ENCODE measurements around the gene GOLGA2.

GOLGA2 gene

DNA sequence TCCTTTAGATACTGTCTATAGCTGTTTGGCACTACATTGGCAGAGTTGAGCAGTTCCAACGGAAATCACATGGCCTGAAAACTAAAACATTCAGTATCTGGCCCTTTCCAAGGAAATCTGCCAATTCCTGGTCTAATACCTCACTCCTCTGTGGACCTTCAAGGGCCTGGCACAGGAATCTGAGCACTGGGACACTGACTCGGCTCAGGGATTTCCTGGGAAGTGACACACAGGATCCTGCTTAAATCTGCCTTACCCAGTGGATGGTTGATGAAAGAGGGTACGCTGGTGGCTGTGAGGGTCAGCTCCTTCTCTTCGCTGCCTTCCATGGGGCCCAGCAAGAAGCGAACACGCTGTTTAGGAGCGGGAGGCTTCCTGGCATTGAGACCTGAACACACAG lies 45.5 kb upstream of the GOLGA2 start:
- ATAC-seq: no peak
- TF ChIP-seq GLIS3 (CRISPR knock-in tag; IDR thresholded peaks at IDR 0.05) (no peak), TOX (CRISPR knock-in tag; IDR thresholded peaks at IDR 0.05; ENCODE audit: borderline replicate concordance) (no peak)

GRCh38 chr9:128317629-128318028 lies 41.8 kb upstream of the GOLGA2 start:
- ATAC-seq: no peak
- TF ChIP-seq, protein P1, sequence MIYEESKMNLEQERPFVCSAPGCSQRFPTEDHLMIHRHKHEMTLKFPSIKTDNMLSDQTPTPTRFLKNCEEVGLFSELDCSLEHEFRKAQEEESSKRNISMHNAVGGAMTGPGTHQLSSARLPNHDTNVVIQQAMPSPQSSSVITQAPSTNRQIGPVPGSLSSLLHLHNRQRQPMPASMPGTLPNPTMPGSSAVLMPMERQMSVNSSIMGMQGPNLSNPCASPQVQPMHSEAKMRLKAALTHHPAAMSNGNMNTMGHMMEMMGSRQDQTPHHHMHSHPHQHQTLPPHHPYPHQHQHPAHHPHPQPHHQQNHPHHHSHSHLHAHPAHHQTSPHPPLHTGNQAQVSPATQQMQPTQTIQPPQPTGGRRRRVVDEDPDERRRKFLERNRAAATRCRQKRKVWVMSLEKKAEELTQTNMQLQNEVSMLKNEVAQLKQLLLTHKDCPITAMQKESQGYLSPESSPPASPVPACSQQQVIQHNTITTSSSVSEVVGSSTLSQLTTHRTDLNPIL (CRISPR knock-in tag; IDR thresholded peaks at IDR 0.05; ENCODE audit: low read depth): no peak
- no peak for TF ChIP-seq RARB (CRISPR knock-in tag; IDR thresholded peaks at IDR 0.05)
- TF ChIP-seq TCF4 (CRISPR knock-in tag; IDR thresholded peaks at IDR 0.05; ENCODE audit: borderline replicate concordance): no peak
- no peak for TF ChIP-seq ZNF70 (CRISPR knock-in tag; IDR thresholded peaks at IDR 0.05)
- no peak for TF ChIP-seq OSR1 (CRISPR knock-in tag; IDR thresholded peaks at IDR 0.05)
- TF ChIP-seq, protein P2, sequence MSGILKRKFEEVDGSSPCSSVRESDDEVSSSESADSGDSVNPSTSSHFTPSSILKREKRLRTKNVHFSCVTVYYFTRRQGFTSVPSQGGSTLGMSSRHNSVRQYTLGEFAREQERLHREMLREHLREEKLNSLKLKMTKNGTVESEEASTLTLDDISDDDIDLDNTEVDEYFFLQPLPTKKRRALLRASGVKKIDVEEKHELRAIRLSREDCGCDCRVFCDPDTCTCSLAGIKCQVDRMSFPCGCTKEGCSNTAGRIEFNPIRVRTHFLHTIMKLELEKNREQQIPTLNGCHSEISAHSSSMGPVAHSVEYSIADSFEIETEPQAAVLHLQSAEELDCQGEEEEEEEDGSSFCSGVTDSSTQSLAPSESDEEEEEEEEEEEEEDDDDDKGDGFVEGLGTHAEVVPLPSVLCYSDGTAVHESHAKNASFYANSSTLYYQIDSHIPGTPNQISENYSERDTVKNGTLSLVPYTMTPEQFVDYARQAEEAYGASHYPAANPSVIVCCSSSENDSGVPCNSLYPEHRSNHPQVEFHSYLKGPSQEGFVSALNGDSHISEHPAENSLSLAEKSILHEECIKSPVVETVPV (CRISPR knock-in tag; IDR thresholded peaks at IDR 0.05): no peak
- no peak for TF ChIP-seq ARNTL (CRISPR knock-in tag; IDR thresholded peaks at IDR 0.05; ENCODE audit: borderline replicate concordance, low read depth)
- no peak for TF ChIP-seq ZFP3 (CRISPR knock-in tag; IDR thresholded peaks at IDR 0.05)
- no peak for TF ChIP-seq ISL1 (CRISPR knock-in tag; IDR thresholded peaks at IDR 0.05)
- TF ChIP-seq, protein P3, sequence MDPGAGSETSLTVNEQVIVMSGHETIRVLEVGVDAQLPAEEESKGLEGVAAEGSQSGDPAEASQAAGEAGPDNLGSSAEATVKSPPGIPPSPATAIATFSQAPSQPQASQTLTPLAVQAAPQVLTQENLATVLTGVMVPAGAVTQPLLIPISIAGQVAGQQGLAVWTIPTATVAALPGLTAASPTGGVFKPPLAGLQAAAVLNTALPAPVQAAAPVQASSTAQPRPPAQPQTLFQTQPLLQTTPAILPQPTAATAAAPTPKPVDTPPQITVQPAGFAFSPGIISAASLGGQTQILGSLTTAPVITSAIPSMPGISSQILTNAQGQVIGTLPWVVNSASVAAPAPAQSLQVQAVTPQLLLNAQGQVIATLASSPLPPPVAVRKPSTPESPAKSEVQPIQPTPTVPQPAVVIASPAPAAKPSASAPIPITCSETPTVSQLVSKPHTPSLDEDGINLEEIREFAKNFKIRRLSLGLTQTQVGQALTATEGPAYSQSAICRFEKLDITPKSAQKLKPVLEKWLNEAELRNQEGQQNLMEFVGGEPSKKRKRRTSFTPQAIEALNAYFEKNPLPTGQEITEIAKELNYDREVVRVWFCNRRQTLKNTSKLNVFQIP (CRISPR knock-in tag; IDR thresholded peaks at IDR 0.05; ENCODE audit: borderline replicate concordance, low read depth): no peak
- TF ChIP-seq TOX (CRISPR knock-in tag; IDR thresholded peaks at IDR 0.05; ENCODE audit: borderline replicate concordance): no peak
- no peak for TF ChIP-seq ZC3H10 (CRISPR knock-in tag; IDR thresholded peaks at IDR 0.05)
- no peak for TF ChIP-seq CSDC2 (CRISPR knock-in tag; IDR thresholded peaks at IDR 0.05)
- TF ChIP-seq ZNF565 (CRISPR knock-in tag; conservative IDR thresholded peaks at IDR 0.05; ENCODE audit: low read depth): no peak
- no peak for TF ChIP-seq ESRRG (CRISPR knock-in tag; IDR thresholded peaks at IDR 0.05)
- TF ChIP-seq ZNF8 (CRISPR knock-in tag; IDR thresholded peaks at IDR 0.05): no peak
- no peak for TF ChIP-seq PPARA (CRISPR knock-in tag; IDR thresholded peaks at IDR 0.05; ENCODE audit: borderline replicate concordance)
- no peak for TF ChIP-seq SNAI2 (CRISPR knock-in tag; IDR thresholded peaks at IDR 0.05)

GRCh38 chr9:128316421-128316820 lies 40.6 kb upstream of the GOLGA2 start:
- ATAC-seq: no peak
- TF ChIP-seq, protein P2 (CRISPR knock-in tag; IDR thresholded peaks at IDR 0.05): no peak
- TF ChIP-seq ESRRG (CRISPR knock-in tag; IDR thresholded peaks at IDR 0.05) (no peak), GLIS3 (CRISPR knock-in tag; IDR thresholded peaks at IDR 0.05) (no peak), SNAI2 (CRISPR knock-in tag; IDR thresholded peaks at IDR 0.05) (no peak), TCF4 (CRISPR knock-in tag; IDR thresholded peaks at IDR 0.05; ENCODE audit: borderline replicate concordance) (no peak), ZNF8 (CRISPR knock-in tag; IDR thresholded peaks at IDR 0.05) (no peak), ZNF565 (CRISPR knock-in tag; conservative IDR thresholded peaks at IDR 0.05; ENCODE audit: low read depth) (no peak), ZC3H10 (CRISPR knock-in tag; IDR thresholded peaks at IDR 0.05) (no peak), ZFP3 (CRISPR knock-in tag; IDR thresholded peaks at IDR 0.05) (no peak), CSDC2 (CRISPR knock-in tag; IDR thresholded peaks at IDR 0.05) (no peak), ISL1 (CRISPR knock-in tag; IDR thresholded peaks at IDR 0.05) (no peak), TOX (CRISPR knock-in tag; IDR thresholded peaks at IDR 0.05; ENCODE audit: borderline replicate concordance) (no peak), PPARA (CRISPR knock-in tag; IDR thresholded peaks at IDR 0.05; ENCODE audit: borderline replicate concordance) (no peak)
- TF ChIP-seq, protein P1 (CRISPR knock-in tag; IDR thresholded peaks at IDR 0.05; ENCODE audit: low read depth): no peak
- TF ChIP-seq, protein P3 (CRISPR knock-in tag; IDR thresholded peaks at IDR 0.05; ENCODE audit: borderline replicate concordance, low read depth): no peak
